HG03575 (cell line): ENCODE data around the gene RSAD2.
"Not testable (repeated sequence)": the region's sequence is repeated elsewhere in the genome, so short reads cannot be mapped to it uniquely, and the experiment has no call there.

Experiments
- ATAC-seq: cut with Tn5 transposase; IDR thresholded peaks from one replicate; pipeline ENCODE4 v1.9.1; 2021; ENCODE audit not compliant: unreplicated experiment, insufficient number of reproducible peaks, low FRiP score; ENCODE audit errors: extremely low read depth

Gene RSAD2, protein sequence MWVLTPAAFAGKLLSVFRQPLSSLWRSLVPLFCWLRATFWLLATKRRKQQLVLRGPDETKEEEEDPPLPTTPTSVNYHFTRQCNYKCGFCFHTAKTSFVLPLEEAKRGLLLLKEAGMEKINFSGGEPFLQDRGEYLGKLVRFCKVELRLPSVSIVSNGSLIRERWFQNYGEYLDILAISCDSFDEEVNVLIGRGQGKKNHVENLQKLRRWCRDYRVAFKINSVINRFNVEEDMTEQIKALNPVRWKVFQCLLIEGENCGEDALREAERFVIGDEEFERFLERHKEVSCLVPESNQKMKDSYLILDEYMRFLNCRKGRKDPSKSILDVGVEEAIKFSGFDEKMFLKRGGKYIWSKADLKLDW

DNA sequence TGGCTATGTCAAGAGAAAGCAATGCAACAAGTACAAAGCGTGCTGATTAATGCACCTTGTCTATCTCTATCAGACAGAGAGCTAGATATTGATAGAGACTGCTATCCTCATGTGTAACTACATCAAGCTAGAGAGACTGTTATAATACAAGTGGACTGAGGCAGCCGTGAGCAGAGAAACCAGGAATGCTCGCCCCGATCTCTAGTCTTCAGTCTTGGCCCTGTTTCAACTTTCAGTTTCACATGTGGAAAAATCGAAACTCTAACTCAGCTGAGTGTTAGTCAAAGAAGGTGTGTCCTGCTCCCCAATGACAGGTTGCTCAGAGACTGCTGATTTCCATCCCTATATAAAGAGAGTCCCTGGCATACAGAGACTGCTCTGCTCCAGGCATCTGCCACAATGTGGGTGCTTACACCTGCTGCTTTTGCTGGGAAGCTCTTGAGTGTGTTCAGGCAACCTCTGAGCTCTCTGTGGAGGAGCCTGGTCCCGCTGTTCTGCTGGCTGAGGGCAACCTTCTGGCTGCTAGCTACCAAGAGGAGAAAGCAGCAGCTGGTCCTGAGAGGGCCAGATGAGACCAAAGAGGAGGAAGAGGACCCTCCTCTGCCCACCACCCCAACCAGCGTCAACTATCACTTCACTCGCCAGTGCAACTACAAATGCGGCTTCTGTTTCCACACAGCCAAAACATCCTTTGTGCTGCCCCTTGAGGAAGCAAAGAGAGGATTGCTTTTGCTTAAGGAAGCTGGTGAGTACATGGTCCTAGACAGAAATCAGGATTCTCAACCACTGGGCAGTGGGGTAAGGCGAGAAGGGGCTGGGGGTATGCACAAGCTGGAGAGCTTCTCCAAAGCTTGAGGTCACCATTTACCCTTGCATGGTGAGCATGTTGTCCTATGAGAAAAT is at the start of gene RSAD2:
RSAD2 (plus strand) TSS at position 376 of the 903 bp plus-strand sequence; CDS start at position 400, 24 bp downstream.
- ATAC-seq = no peak

DNA sequence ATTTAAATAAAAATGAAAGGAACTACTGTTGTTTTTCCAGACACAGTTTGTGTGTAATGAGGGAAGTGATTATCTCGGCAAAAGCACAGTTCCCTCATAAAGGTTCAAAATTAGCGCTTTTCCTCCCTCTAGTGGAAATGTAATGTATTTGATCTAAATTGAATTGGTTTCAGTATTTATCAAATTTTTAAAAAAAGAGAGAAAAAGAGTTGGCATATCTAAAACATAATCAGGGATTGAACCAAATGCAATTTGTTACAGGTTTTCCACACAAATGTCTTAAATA is 49.3 kb upstream of the RSAD2 start:
- ATAC-seq = no peak

DNA sequence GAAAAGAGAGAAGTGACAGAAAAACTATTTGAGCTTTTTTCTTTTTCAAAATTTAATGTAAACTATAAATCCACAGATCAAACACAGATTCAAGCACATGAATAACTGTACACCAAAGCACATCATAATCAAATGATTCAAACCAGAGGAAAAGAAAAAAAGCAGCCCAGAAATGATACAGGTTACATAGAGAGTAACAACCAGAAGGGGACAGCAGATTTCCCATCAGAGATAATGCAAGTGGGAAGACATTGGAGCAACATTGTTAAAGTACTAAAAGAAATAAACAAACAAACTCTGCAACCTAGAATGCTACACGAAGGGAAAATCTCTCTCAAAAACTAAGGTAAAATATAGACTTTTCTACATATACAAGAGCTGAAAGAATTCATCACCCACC is 46.3 kb upstream of the RSAD2 start:
- no peak for ATAC-seq

DNA sequence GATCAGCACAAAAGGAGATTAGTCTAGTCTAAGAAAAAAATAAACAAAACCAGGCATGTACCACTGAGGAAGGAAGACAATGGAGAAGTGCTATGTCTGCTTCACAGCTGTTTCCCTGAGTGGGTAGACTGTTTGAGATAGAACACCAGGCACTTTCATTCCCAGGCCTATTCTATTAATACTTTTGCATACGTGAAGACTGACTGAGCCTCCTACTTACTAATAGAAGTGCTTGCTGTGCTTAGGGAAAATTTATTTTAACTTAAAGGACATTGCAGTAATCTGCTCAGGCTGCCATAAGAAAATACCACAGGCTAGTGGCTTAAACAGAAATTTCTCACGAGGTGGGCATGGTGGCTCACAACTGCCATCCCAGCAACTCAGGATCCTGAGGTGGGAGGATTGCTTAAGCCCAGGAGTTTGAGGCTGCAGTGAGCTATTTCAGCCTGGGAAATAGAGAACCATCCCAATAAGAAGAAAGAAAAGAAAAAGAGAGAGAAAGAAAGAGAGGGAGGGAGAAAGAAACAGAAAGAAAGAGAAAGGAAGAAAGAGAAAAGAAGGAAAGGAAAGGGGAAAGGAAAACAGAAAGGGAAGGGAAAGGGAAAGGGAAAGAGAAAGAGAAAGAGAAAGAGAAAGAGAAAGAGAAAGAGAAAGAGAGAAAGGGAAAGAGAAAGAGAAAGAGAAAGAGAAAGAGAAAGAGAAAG is 44.8 kb upstream of the RSAD2 start:
- no peak for ATAC-seq

DNA sequence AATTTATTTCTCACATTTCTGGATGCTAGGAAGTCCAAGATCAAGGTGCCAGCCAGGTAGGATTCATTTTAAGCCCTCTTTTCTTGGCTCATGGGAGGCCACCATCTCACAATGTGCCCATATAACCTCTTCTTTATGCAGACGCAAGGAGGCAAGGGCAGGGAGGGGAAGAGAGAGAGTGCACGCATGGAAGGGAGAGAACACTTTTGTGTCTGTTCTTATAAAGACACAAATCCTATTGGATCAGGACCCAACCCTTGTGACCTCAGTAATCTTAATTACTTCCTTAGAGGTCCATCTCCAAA is 44.3 kb upstream of the RSAD2 start:
- ATAC-seq = no peak

DNA sequence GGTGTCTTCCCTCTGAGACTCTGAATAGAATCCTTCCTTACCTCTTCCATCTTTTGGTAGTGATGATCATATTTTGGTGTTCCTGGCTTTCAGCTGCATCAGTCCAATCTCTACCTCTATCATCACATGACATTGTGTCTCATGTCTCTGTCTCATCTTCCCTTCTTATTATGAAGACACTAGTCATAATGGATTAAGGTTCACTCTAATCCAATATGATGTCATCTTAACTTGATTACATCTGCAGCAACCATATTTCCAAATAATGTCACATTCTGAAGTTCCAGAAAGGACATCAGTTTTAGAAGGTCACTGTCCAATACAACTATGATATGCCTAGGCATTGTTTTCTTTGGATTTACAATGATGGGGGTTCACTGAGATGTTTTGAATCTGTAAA is 43.4 kb upstream of the RSAD2 start:
- no peak for ATAC-seq

DNA sequence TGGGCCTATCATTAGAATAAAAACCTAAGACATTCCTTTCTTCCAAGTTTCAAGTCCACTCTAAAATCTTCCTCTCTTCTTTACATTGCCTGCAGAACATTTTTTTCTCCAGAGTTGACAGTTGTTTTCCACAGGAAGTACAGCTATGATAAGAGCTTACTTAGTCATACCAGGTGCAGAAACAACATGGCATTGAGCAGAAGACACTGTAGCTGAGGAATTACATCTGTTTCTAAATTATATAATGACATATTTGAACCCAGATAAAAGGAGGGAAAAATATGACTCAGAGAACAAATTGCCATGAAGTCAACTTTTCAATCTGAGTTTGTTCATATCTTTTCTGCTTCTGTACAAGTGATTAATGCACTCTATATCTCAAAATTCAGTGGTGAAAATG is 42.1 kb upstream of the RSAD2 start:
- no peak for ATAC-seq

DNA sequence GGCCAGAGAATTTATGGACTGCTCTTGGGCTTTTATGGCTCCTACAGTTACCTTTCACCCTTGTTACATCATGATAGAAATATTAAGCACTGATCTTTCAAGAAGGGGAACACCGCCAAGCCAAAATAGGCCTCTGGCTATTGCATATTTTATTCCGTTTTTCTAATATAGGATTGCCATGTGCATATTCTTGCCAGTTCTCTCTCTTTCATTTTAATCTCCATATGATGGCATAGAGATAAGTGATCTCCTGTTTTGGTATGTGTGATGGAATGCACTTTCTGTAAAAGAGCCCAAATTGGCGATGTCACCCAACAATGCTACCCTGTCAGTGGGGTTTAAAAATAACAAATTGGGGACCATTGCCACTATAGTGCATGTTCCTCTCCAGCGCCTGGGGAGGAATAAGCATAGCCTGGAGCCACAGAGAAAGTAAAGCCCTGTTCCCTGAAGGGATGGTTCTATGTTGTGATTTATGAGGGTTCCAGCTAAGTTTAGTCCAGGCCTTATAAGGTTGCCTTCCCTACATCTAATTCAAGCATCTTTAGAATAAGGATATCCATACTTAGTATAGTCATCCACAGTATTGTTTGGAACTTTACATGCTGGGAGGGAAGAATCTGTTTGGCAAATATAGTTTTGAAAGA is 38.8 kb upstream of the RSAD2 start:
- no peak for ATAC-seq

DNA sequence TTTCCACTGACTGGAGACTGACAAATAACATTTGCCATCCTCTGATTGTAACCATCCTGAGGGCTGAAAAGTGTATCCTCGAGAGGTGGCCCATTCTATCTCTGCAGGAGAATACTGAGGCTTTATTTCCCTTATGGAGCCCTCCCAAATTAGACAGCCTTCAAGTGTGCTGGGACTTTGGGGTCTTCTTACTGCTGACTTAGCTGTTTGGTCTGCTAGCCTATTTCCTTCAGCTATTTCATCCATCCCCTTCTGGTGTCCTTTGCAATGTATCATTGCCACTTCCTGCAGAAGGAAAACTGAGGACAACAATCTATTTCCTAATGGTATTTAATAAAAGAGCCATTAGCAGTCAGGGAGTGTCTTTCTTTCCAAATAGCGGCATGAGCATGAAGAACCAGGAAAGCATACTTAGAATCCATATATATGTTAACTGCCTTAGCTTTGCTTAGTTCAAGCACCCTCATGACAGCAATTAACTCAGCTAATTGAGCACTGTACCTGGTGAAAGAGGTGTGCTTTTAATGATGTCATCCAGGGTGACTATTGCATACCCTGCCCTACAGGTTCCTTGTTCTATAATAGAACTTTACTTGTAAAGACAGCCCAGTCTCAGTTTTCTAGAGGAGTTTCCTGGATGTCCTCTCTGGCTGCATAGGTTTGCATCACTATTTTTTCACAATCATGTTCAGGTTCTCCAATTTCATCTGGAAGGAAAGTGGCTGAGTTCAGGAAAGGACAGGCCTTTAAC is 35.9 kb upstream of the RSAD2 start:
- no peak for ATAC-seq

DNA sequence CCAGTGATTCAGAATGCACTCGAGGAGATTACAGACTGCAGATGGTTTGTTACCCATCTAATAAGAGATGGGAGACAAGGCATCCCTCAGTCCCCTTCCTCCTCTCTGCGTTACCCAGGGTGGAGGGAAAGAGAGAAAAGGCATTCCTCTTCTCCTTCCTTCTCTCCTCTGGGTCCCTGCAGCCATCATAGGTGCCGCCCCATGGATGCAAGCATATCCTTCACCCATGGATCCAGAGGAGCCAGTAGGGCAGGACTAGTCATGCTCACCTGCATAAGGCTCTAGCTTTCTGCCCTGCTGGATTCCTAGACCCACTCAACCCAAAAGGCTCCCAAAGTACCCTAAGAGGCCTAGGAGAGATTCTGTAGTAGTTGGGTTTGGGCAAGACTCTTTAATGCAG is 32.3 kb upstream of the RSAD2 start:
- ATAC-seq = no peak

DNA sequence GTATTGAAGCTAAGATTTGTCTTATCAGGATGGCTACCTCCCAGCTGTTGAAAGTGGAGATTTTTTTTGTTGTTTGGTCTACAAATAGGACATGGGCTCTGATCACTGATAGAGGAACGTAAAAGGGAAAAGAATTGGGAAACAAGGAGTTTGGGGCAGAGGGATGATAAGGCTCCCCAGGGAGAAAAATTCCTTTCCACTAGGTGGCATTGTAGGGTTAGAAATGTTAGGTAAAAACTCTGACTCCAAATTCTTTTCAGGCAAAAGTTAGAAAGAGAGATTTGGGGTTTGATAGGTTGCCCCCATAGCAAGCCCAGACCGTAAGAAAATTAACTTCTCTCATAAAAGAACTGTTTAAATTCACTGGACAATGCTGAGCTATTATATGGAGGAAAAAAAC is 31.7 kb upstream of the RSAD2 start:
- no peak for ATAC-seq

DNA sequence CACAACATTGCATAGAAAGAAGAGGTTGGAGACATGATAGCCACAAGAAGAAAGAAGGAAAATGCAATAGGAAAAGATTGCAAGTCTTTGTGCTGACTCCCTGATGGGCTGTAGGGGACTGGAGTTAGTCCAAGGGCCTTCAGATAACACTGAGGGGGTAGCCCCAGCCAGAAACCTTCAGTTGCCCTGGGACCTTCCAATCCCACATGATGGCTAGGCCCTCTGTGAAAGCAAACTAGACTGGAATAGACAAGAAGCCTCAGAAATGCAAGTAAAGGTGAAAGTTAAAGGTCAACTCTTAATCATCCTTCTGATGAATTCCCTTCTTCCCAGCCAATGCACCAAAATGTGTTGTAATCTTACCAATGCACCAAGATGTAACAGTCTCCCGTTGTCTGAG is 31.0 kb upstream of the RSAD2 start:
- ATAC-seq = no peak

DNA sequence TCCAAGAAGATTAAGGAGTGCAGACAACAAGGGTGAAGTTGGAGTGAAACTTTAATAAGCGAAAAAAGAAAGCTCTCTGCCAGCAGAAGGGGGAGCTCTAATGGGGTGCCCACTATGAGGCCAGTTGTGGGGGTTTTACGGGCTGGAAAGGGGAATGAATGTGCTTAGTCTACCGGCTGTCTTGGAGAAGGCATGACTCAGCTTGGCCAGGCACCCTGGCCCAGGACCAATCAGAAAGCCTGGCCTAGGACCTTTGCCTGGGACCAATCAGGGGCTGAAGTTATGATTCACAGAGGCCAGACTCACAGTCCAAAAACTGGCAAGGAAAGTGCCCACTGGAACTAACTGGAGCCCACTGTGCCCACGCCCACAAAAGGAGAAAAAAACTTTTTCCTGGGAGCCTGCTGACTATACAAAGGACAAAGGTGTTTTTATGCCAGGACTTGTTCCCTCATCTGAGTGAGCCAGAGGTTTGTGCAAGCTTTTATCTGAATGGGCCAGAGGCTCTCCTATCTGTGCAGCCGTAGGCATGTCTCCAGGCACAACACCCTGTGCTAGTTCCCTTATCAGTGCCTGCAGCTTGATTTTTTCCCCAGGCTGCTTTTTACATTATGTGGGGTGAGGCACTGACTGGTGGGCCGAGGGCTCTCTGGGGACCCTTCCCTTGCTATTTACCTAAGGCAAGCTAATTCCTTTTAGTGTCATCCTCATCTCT is 30.5 kb upstream of the RSAD2 start:
- ATAC-seq = no peak

DNA sequence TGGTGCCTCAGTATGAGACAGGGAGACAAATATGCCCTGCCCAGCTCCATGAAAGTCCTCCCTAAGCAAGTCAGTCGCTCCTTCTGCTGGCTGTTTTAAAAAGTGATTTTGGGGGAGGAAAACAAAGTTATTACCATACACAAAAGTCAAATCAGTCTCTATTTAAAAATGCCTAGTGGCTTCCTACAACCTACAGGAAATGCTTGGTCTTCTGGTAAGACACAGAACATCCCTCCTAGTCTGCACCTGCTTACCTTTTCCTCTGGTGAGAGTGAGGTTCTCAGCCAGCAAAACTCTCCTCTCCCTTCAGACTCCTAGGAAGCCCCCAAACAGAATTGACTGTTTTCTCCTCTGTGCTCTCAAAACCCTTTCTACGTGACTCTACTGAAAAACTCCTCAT is 25.4 kb upstream of the RSAD2 start:
- ATAC-seq = no peak

DNA sequence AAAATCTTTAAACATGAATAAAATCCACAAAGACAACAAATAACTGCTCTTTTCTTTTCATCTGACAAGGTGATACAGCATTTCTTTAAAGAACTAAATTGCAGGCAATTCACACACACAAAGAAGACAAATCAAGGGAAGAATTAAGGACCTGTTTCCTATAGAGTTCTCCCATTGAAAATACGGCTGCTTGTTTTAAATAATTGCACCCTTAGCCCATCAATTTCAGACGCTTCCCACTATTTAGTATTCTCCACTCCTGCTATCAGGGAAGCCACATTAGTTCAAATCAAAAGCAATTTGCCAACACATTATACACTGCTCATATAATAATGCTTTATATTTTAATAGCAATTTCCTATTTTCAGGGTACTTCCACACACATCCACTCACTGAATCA is 23.2 kb upstream of the RSAD2 start:
- no peak for ATAC-seq

DNA sequence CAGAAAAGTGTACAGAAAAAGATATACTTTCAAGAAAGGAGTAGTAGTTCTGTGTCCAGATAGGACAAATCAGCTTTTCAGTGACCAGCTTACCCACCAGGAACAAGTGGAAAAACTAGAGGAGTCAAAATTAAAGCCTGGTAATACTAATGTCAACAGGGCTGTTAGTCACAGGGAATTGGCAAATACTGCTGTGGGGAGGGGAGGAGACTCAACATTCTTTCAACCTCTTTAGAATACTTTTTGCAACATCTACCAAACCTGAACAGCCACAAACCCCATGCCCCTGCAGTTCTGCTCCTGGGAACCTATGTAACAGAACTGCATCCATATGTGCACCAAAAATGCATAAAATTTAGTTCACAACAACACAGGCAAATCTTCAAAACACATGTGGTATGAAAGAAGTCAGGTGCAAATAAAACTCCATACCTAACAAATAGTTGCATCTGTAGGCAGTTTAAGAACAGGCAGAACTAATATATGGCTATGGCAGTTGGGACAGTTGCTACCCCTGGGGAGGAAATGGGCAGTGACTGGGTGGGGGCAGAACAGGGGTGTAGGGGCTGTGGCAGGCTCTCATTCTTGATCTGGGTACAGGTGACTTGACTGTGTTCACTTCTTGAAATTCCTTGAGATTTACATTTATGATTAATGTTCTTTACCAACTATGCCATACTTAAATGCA is 21.6 kb upstream of the RSAD2 start:
- no peak for ATAC-seq

DNA sequence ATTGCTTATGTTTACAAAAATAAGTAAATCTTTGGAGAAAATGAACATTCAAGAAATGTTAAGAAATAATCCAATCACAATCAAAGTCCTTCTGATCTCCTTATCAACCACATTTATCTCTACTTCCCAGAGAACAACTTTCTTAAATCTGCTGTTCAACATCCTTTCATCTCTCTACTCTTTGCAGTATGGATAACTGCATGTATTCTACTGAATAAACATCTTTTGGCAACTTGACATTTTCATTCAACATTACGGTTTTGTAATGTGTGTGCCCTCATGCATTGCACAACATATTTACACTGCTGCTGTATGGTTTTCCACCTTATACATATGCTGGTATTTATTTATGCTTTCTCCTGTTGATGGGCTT is 21.0 kb upstream of the RSAD2 start:
- ATAC-seq = no peak

DNA sequence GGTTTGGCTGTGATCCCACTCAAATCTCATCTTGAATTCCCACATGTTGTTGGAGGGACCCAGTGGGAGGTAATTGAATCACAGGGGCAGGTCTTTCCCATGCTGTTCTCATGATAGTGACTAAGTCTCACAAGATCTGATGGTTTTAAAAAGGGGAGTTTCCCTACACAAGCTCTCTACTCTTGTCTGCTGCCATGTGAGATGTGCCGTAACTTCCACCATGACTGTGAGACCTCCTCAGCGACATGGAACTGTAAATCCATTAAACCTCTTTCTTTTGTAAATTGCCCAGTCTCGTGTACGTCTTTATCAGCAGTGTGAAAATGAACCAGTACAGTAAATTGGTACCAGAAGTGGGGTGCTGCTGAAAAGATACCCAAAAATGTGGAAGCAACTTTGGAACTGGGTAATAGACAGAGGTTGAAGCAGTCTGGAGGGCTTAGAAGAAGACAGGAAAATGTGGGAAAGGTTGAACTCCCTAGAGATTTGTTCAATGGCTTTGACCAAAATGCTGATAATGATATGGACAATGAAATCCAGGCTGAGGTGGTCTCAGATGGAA is 19.0 kb upstream of the RSAD2 start:
- not testable (repeated sequence) for ATAC-seq
